DOHH2 (cell line): ENCODE results near the gene SNCB.

ENCODE experiments used
- H3F3A ChIP-seq: fragments of 200-600 bp; sonication (generic), shearing (Covaris generic); 2 replicates; pipeline ENCODE4 v1.6.0; 2016; ENCODE audit warnings: antibody characterized with exemption, mild to moderate bottlenecking; ENCODE audit not compliant: control insufficient read depth, insufficient read depth
- H3K27ac ChIP-seq: fragments of 200-600 bp; sonication (generic); 2 replicates; pipeline ENCODE4 v1.5.1; 2014; ENCODE audit warnings: low read depth, mild to moderate bottlenecking, low read length, moderate library complexity
- H3K27me3 ChIP-seq: fragments of 200-600 bp; sonication (generic); 2 replicates; pipeline ENCODE4 v1.6.1; 2014; ENCODE audit warnings: mild to moderate bottlenecking, low read length, mixed read lengths; ENCODE audit not compliant: control insufficient read depth
- H3K36me3 ChIP-seq: fragments of 200-600 bp; sonication (generic); 2 replicates; pipeline ENCODE4 v1.6.1; 2014; ENCODE audit warnings: mild to moderate bottlenecking, low read length, moderate library complexity, mixed read lengths; ENCODE audit not compliant: control insufficient read depth
- H3K4me1 ChIP-seq: fragments of 200-600 bp; sonication (generic); 2 replicates; pipeline ENCODE4 v1.6.1; 2014; ENCODE audit warnings: mild to moderate bottlenecking, low read length, mixed read lengths; ENCODE audit not compliant: control insufficient read depth
- H3K4me2 ChIP-seq: fragments of 200-600 bp; sonication (generic); 2 replicates; pipeline ENCODE4 v1.6.0; 2014; ENCODE audit warnings: mild to moderate bottlenecking, low read length, moderate library complexity
- H3K4me3 ChIP-seq: fragments of 200-600 bp; sonication (generic); 2 replicates; pipeline ENCODE4 v1.5.1; 2014; ENCODE audit warnings: mild to moderate bottlenecking, low read length, mixed read lengths
- H3K79me2 ChIP-seq: fragments of 200-600 bp; sonication (generic); 2 replicates; pipeline ENCODE4 v1.6.1; 2014; ENCODE audit warnings: mild to moderate bottlenecking, low read length, mixed read lengths; ENCODE audit not compliant: control insufficient read depth
- H3K9me2 ChIP-seq: fragments of 200-600 bp; sonication (generic); replicated peaks from 2 replicates; pipeline ENCODE4 v1.6.1; 2014; ENCODE audit warnings: mild to moderate bottlenecking, low read length, mixed read lengths; ENCODE audit not compliant: control insufficient read depth
- H3K9me3 ChIP-seq: fragments of 200-600 bp; sonication (generic); 2 replicates; pipeline ENCODE4 v1.6.1; 2014; ENCODE audit warnings: antibody characterized with exemption, low read length, mixed read lengths; ENCODE audit not compliant: control insufficient read depth, insufficient read depth
- H4K20me1 ChIP-seq: fragments of 200-600 bp; sonication (generic); 2 replicates; pipeline ENCODE4 v1.6.0; 2014; ENCODE audit warnings: low read depth, mild to moderate bottlenecking, antibody characterized with exemption, low read length, moderate library complexity; ENCODE audit not compliant: control insufficient read depth, insufficient read depth
- EZH2phosphoT487 ChIP-seq: fragments of 200-600 bp; sonication (generic); IDR thresholded peaks from 2 replicates; pipeline ENCODE4 v1.6.1; 2017; ENCODE audit warnings: borderline replicate concordance, mild to moderate bottlenecking, antibody characterized with exemption, low read length, moderate library complexity, mixed read lengths
- TF ChIP-seq, protein P1 (sequence below): fragments of 200-600 bp; sonication (generic); IDR thresholded peaks from one replicate; pipeline ENCODE4 v1.5.1; 2014; ENCODE audit warnings: antibody characterized with exemption, mild to moderate bottlenecking, low read depth, low read length; ENCODE audit not compliant: poor library complexity, severe bottlenecking

SNCB gene

GRCh38 chr5:176658817-176659511 lies 28.6 kb upstream of the SNCB start:
- peaks cover 3% of the 10 kb centered on the region; the same call in 1 of the 2 replicates for H4K20me1 ChIP-seq
- no peaks in the 10 kb centered on the region for H3K9me3 ChIP-seq
- H3K36me3 ChIP-seq: no peaks in the 10 kb centered on the region
- no peak for TF ChIP-seq EZH2phosphoT487
- TF ChIP-seq, protein P1, sequence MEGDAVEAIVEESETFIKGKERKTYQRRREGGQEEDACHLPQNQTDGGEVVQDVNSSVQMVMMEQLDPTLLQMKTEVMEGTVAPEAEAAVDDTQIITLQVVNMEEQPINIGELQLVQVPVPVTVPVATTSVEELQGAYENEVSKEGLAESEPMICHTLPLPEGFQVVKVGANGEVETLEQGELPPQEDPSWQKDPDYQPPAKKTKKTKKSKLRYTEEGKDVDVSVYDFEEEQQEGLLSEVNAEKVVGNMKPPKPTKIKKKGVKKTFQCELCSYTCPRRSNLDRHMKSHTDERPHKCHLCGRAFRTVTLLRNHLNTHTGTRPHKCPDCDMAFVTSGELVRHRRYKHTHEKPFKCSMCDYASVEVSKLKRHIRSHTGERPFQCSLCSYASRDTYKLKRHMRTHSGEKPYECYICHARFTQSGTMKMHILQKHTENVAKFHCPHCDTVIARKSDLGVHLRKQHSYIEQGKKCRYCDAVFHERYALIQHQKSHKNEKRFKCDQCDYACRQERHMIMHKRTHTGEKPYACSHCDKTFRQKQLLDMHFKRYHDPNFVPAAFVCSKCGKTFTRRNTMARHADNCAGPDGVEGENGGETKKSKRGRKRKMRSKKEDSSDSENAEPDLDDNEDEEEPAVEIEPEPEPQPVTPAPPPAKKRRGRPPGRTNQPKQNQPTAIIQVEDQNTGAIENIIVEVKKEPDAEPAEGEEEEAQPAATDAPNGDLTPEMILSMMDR: no peak
- H3K4me1 ChIP-seq: no peaks in the 10 kb centered on the region
- H3K27ac ChIP-seq: no peak overlapping the region
- H3K4me2 ChIP-seq: no peak overlapping the region
- H3F3A ChIP-seq: no peaks in the 10 kb centered on the region
- H3K9me2 ChIP-seq: no peaks in the 10 kb centered on the region
- no peak overlapping the region for H3K4me3 ChIP-seq
- H3K27me3 ChIP-seq: peaks cover 3% of the 10 kb centered on the region; the same call in 1 of the 2 replicates
- H3K79me2 ChIP-seq: no peaks in the 10 kb centered on the region

DNA sequence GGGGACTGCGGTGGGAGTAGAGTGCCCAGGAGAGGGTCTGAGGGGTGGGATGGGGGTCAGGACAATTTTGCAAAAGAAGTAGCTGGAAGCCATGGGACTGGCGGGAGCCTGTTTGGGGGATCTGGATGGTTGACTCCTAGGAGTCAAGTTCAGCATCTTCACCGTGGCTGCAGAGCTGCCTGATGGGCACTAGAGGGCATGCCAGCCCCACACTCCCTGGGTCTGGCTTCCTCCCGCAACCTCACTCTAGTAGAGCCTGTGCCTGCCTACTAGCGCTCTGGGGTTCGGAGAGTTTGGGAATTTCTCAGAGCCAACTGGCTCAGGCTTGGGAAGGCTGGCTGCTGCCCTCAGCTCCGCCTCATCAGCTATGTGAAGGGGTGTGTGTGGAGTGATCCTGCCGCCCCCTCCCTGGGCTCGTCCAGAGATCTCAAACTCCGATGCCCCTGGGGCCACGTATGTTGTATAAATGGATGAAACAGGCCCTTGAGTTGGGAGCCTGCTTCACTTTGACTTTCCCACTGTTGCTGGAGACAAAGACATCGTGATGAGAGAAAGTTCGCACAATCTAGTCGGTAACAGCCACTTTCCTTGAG lies 27.8 kb upstream of the SNCB start:
- peaks cover 3% of the 10 kb centered on the region; the same call in 1 of the 2 replicates for H3K27me3 ChIP-seq
- H3F3A ChIP-seq: no peaks in the 10 kb centered on the region
- no peak overlapping the region for H3K27ac ChIP-seq
- H3K4me3 ChIP-seq: no peak overlapping the region
- H3K4me2 ChIP-seq: no peak overlapping the region
- H4K20me1 ChIP-seq: peaks cover 3% of the 10 kb centered on the region; the same call in 1 of the 2 replicates
- H3K4me1 ChIP-seq: peaks cover 7% of the 10 kb centered on the region
- H3K36me3 ChIP-seq: no peaks in the 10 kb centered on the region
- no peaks in the 10 kb centered on the region for H3K9me3 ChIP-seq
- no peaks in the 10 kb centered on the region for H3K79me2 ChIP-seq
- H3K9me2 ChIP-seq: no peaks in the 10 kb centered on the region
- TF ChIP-seq EZH2phosphoT487: no peak
- TF ChIP-seq, protein P1: peak; percentile 88

DNA sequence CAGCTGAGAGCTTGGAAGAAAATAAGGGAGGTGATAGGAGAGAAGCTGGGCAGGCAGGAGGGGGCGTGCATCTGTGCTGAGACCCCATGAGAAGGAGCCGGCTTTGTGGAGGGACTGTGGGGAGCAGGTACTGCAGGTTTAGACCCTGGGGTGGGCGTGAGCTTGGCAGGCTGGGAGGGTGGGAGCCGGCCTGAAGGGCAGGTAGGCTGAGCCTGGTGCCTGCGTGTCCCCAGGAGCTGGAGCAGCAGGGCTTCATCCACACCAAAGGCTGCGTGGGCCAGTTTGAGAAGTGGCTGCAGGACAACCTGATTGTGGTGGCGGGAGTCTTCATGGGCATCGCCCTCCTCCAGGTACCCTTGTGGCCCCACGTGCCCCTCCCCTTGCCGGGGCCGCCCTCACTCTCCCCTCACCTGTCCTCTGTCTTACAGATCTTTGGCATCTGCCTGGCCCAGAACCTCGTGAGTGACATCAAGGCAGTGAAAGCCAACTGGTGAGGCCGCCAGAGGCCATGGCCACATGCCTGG lies 26.2 kb upstream of the SNCB start:
- Histone ChIP-seq H3K9me3 (no peaks in the 10 kb centered on the region), H3K36me3 (no peaks in the 10 kb centered on the region), H3K9me2 (no peaks in the 10 kb centered on the region), H3K27ac (no peak overlapping the region), H3K4me2 (no peak overlapping the region), H3F3A (no peaks in the 10 kb centered on the region), H4K20me1 (peaks cover 3% of the 10 kb centered on the region; the same call in 1 of the 2 replicates), H3K27me3 (no peaks in the 10 kb centered on the region), H3K79me2 (no peaks in the 10 kb centered on the region), H3K4me3 (no peak overlapping the region), H3K4me1 (peaks cover 10% of the 10 kb centered on the region)
- TF ChIP-seq, protein P1: no peak
- no peak for TF ChIP-seq EZH2phosphoT487
